ENCODE measurements around the gene NUBP1.

- TF ChIP-seq, protein P1, sequence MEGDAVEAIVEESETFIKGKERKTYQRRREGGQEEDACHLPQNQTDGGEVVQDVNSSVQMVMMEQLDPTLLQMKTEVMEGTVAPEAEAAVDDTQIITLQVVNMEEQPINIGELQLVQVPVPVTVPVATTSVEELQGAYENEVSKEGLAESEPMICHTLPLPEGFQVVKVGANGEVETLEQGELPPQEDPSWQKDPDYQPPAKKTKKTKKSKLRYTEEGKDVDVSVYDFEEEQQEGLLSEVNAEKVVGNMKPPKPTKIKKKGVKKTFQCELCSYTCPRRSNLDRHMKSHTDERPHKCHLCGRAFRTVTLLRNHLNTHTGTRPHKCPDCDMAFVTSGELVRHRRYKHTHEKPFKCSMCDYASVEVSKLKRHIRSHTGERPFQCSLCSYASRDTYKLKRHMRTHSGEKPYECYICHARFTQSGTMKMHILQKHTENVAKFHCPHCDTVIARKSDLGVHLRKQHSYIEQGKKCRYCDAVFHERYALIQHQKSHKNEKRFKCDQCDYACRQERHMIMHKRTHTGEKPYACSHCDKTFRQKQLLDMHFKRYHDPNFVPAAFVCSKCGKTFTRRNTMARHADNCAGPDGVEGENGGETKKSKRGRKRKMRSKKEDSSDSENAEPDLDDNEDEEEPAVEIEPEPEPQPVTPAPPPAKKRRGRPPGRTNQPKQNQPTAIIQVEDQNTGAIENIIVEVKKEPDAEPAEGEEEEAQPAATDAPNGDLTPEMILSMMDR (IDR thresholded peaks at IDR 0.05; ENCODE audit: low read length): no peak
- TF ChIP-seq EZH2 (IDR thresholded peaks at IDR 0.05; ENCODE audit: borderline replicate concordance, low read length): no peak
Measured at GRCh38 chr16:10752843-10753523, 9.3 kb downstream of the NUBP1 start.

All from OCI-LY1 (cell line).